Natural killer cell treated with Interleukin-12 subunit alpha and Interleukin-12 subunit beta and Interleukin-15 and Interleukin-18, amount 100 ng/mL, for 72 hours (primary cell): ENCODE results near the gene SAA4. TPM values are rescaled to one million over a fixed set of nuclear protein-coding genes. Genes with fewer than 3 reads are reported as not detected.
"Not testable (repeated sequence)": the region's sequence is repeated elsewhere in the genome, so short reads cannot be mapped to it uniquely, and the experiment has no call there.

Source experiments
- ATAC-seq, 2 donors: fragments of 150-1000 bp; cut with Tn5 transposase in 1 of 2; sonication (Bioruptor Pico), chemical (Tn5 transposase) in 1 of 2; 2 replicates each; pipeline ENCODE4 v1.10.0; 2021
- DNase-seq: peaks from one replicate; pipeline ENCODE4 v3.0.0; 2022; ENCODE audit warnings: low spot score
- H3K27ac Mint-ChIP-seq, 2 donors: 1 replicate in 1 of 2; 2 replicates in 1 of 2; pipeline ENCODE4 v1.8.0; 2022; ENCODE audit warnings: mixed read lengths in 2 of 2, mild to moderate bottlenecking in 1 of 2, moderate library complexity in 1 of 2
- H3K27me3 Mint-ChIP-seq, 2 donors: 1 replicate in 1 of 2; 2 replicates in 1 of 2; pipeline ENCODE4 v1.8.0; 2022; ENCODE audit warnings: mixed read lengths in 2 of 2
- H3K36me3 Mint-ChIP-seq: one replicate; pipeline ENCODE4 v1.8.0; 2022; ENCODE audit warnings: mixed read lengths
- H3K4me1 Mint-ChIP-seq, 2 donors: 1 replicate in 1 of 2; 2 replicates in 1 of 2; pipeline ENCODE4 v1.8.0; 2022; ENCODE audit warnings: low read depth in 2 of 2, mixed read lengths in 2 of 2, mild to moderate bottlenecking in 1 of 2
- H3K4me3 Mint-ChIP-seq: one replicate; pipeline ENCODE4 v1.8.0; 2022; ENCODE audit warnings: mixed read lengths
- H3K9me3 Mint-ChIP-seq: 2 replicates; pipeline ENCODE4 v1.8.0; 2022; ENCODE audit warnings: mixed read lengths
- total RNA-seq, 2 donors: library from RNA; stranded (reverse); gene quantifications; one replicate each; pipeline ENCODE4 v1.2.3, GENCODE V29; 2022

SAA4 gene
- total RNA-seq = not detected

GRCh38 chr11:18236664-18237356 is at the start of gene SAA4:
SAA4 (minus strand) TSS chr11:18236802; CDS start chr11:18235926, 876 bp downstream.
- peaks cover 43 to 55% of the 10 kb centered on the region in 2 donors for H3K27me3 Mint-ChIP-seq
- ATAC-seq = no peak
- no peak for DNase-seq

DNA sequence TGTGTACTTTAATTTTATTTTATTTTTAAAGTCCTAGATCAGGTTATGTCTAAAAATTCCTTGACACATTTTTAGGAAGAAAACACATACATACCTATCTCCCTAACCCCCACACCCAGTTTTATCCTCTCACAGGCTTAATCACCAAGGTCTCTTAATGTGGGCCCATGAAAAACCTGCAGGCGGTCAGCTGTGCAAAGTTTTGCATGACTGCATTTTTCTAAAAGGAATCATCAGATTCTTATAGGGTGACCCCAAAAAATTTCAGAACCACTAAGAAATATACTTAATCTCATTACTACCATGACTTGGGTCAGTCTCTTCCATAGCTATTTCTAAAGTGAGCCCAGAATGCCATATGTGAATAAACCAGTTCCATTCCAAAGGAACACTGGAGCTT is 49.2 kb upstream of the SAA4 start:
- Mint-ChIP-seq H3K36me3 (peaks cover 30% of the 10 kb centered on the region), H3K27ac (no peak overlapping the region), H3K27me3 (no peaks in the 10 kb centered on the region), H3K9me3 (no peaks in the 10 kb centered on the region), H3K4me1 (peaks cover 4 to 5% of the 10 kb centered on the region in 2 donors), H3K4me3 (no peak overlapping the region)
- no peak for DNase-seq
- no peak for ATAC-seq

More at GRCh38 chr11:18236664-18237356, at the start of gene SAA4:
- Mint-ChIP-seq H3K36me3 (no peaks in the 10 kb centered on the region), H3K4me3 (no peak within 1 kb of the TSS), H3K27ac (no peak within 1 kb of the TSS), H3K4me1 (no peaks in the 10 kb centered on the region), H3K9me3 (no peaks in the 10 kb centered on the region)

- Mint-ChIP-seq H3K27me3 (no peaks in the 10 kb centered on the region), H3K9me3 (no peaks in the 10 kb centered on the region), H3K27ac (no peak overlapping the region), H3K4me3 (no peak overlapping the region), H3K36me3 (peaks cover 33% of the 10 kb centered on the region), H3K4me1 (peaks cover 4 to 14% of the 10 kb centered on the region in 2 donors)
- DNase-seq (no peak), ATAC-seq (no peak)
Observed at GRCh38 chr11:18282626-18283025, 46.0 kb upstream of the SAA4 start.

DNA sequence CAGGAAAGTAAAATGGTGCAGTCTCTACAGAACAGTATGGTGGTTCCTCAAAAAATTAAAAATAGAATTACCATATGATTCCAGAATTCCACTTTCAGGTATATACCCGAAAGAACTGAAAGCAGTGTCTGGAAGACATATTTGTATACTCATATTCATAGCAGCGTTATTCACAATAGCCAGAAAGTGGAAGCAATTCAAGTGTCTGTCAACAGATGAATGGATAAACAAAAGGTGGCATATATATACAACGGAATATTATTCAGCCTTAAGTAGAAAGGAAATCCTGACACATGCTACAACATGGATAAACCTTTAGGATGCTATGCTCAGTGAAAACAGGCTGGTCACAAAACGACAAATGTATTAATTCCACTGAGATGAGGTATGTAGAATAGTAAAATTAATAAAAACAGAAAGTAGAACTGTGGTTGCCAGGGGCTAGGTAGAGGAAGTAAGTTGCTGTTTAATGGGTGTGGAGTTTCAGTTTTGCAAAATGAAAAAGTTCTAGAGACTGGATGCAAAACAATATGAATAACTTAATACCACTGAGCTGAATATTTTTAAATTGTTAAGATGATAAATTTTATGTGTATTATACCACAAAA is 43.9 kb upstream of the SAA4 start:
- peaks cover 16% of the 10 kb centered on the region for H3K36me3 Mint-ChIP-seq
- H3K27ac Mint-ChIP-seq = peak overlapping the region in 1 of 2 donors; percentile 82
- DNase-seq (no peak), ATAC-seq (peak in 1 of 2 donors; percentile 51)
- H3K4me3 Mint-ChIP-seq = peak overlapping the region; percentile 11
- no peaks in the 10 kb centered on the region for H3K27me3 Mint-ChIP-seq
- peaks cover 4 to 14% of the 10 kb centered on the region in 2 donors for H3K4me1 Mint-ChIP-seq
- H3K9me3 Mint-ChIP-seq = no peaks in the 10 kb centered on the region

GRCh38 chr11:18277565-18278271 is 41.1 kb upstream of the SAA4 start:
- H3K36me3 Mint-ChIP-seq = peaks cover 7% of the 10 kb centered on the region
- H3K9me3 Mint-ChIP-seq = no peaks in the 10 kb centered on the region
- no peak for DNase-seq
- no peaks in the 10 kb centered on the region for H3K27me3 Mint-ChIP-seq
- peaks cover 4 to 14% of the 10 kb centered on the region in 2 donors for H3K4me1 Mint-ChIP-seq
- no peak overlapping the region for H3K27ac Mint-ChIP-seq
- H3K4me3 Mint-ChIP-seq = no peak overlapping the region
- no peak for ATAC-seq

GRCh38 chr11:18271206-18271605 is 34.6 kb upstream of the SAA4 start:
- Mint-ChIP-seq H3K27me3 (no peaks in the 10 kb centered on the region), H3K4me1 (peaks cover 0 to 6% of the 10 kb centered on the region in 2 donors), H3K4me3 (no peak overlapping the region), H3K27ac (no peak overlapping the region), H3K9me3 (no peaks in the 10 kb centered on the region), H3K36me3 (no peaks in the 10 kb centered on the region)
- DNase-seq (no peak), ATAC-seq (no peak)

GRCh38 chr11:18270102-18270501 is 33.5 kb upstream of the SAA4 start:
- Mint-ChIP-seq H3K36me3 (no peaks in the 10 kb centered on the region), H3K9me3 (no peaks in the 10 kb centered on the region), H3K4me1 (peaks cover 3 to 6% of the 10 kb centered on the region in 2 donors), H3K4me3 (no peak overlapping the region), H3K27me3 (no peaks in the 10 kb centered on the region), H3K27ac (no peak overlapping the region)
- no peak for DNase-seq
- no peak for ATAC-seq

DNA sequence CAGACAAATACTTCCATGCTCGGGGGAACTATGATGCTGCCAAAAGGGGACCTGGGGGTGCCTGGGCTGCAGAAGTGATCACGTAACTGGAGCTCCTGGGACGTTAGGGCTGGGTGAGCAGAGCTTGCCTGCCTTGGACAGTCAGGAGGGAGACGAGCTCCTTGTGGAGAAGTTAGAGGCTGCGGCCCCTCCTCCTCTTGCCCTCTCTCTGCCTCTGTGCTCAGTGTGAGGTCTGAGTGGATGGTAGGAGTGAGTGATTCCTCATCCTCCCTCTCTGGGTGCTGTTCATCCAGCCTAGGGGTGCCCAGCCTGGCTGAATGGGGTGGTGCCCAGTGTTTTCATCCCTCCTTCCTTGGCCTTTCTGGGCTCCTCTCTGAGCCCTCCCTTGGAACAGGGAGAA is 32.6 kb upstream of the SAA4 start:
- not testable (repeated sequence) for ATAC-seq, H3K36me3 Mint-ChIP-seq, H3K9me3 Mint-ChIP-seq, DNase-seq, H3K27ac Mint-ChIP-seq, H3K27me3 Mint-ChIP-seq, H3K4me3 Mint-ChIP-seq, H3K4me1 Mint-ChIP-seq

GRCh38 chr11:18267335-18268133 is 30.9 kb upstream of the SAA4 start:
- H3K36me3 Mint-ChIP-seq, H3K4me1 Mint-ChIP-seq, H3K9me3 Mint-ChIP-seq, H3K27me3 Mint-ChIP-seq, DNase-seq: not testable (repeated sequence)
- Mint-ChIP-seq H3K27ac (peak overlapping the region in 1 of 2 donors; percentile 25), H3K4me3 (peak overlapping the region; percentile 70)
- peak; percentile 63 to 74 for ATAC-seq

DNA sequence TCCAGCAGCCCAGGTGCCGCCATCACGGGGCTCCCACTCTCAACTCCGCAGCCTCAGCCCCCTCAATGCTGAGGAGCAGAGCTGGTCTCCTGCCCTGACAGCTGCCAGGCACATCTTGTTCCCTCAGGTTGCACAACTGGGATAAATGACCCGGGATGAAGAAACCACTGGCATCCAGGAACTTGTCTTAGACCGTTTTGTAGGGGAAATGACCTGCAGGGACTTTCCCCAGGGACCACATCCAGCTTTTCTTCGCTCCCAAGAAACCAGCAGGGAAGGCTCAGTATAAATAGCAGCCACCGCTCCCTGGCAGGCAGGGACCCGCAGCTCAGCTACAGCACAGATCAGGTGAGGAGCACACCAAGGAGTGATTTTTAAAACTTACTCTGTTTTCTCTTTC is 29.3 kb upstream of the SAA4 start, which contains the start of gene SAA1:
SAA1 (plus strand) TSS at position 316 of the 400 bp plus-strand sequence. CDS start 624 bp downstream, outside the sequence.
- no peak for ATAC-seq
- no peak within 1 kb of the TSS for H3K4me3 Mint-ChIP-seq
- H3K27me3 Mint-ChIP-seq = peaks cover 0 to 5% of the 10 kb centered on the region in 2 donors
- H3K36me3 Mint-ChIP-seq = no peaks in the 10 kb centered on the region
- H3K4me1 Mint-ChIP-seq = peaks cover 6% of the 10 kb centered on the region in 2 donors
- H3K27ac Mint-ChIP-seq = no peak within 1 kb of the TSS
- no peak for DNase-seq
- H3K9me3 Mint-ChIP-seq = no peaks in the 10 kb centered on the region

GRCh38 chr11:18264677-18265555 is 28.3 kb upstream of the SAA4 start:
- Mint-ChIP-seq H3K27me3 (peaks cover 0 to 5% of the 10 kb centered on the region in 2 donors), H3K9me3 (no peaks in the 10 kb centered on the region), H3K27ac (no peak overlapping the region), H3K4me1 (peaks cover 6% of the 10 kb centered on the region in 2 donors), H3K36me3 (no peaks in the 10 kb centered on the region), H3K4me3 (no peak overlapping the region)
- DNase-seq = no peak
- ATAC-seq = no peak

DNA sequence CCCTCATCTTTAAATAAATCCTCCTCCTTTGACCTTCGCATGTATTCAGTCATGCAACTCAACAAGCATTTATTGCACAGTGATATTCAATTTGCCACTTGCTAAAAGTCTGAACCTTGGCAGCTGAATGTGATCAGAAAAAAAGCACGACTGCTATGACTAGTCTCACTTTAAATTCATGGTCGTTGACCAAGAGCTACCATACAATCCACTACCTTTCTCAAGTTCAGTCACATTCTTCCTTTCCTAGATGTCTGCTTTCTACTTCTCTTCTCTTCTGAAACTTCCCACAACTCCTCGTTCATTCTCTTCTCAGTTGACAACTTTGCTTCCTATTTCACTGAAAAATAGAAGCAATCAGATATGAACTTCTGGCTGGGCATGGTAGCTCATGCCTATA is 27.4 kb upstream of the SAA4 start:
- Mint-ChIP-seq H3K9me3 (no peaks in the 10 kb centered on the region), H3K27me3 (peaks cover 0 to 5% of the 10 kb centered on the region in 2 donors), H3K36me3 (no peaks in the 10 kb centered on the region), H3K4me1 (peaks cover 6% of the 10 kb centered on the region in 2 donors), H3K4me3 (no peak overlapping the region), H3K27ac (no peak overlapping the region)
- no peak for ATAC-seq
- no peak for DNase-seq
